Endothelial cell of umbilical vein (primary cell): Measurements from ENCODE around the gene SP140L. TPM values are rescaled to one million over a fixed set of nuclear protein-coding genes. Genes with fewer than 3 reads are reported as not detected.

ENCODE experiments used
- BruUV-seq: library from RNA; stranded (reverse); fragments of 400-500 nt; replicated peaks from 2 replicates; lab custom pipeline; 2021; lab: Mats Ljungman, UMichigan
- CTCF ChIA-PET: fragments of 300-600, 350-600 bp; sonication (Branson Sonifier 250); formaldehyde crosslinking; loops from one replicate; lab custom pipeline; 2021; ENCODE audit warnings: antibody characterized with exemption, inconsistent platforms; lab: Charles Lee
- POLR2A ChIA-PET: fragments of 300-600, 350-600 bp; sonication (Branson Sonifier 250); formaldehyde crosslinking; loops from one replicate; lab custom pipeline; 2021; ENCODE audit warnings: antibody characterized with exemption, inconsistent platforms; lab: Charles Lee
- DNase-seq: peaks from one replicate; pipeline ENCODE4 v3.0.0-alpha.2; 2011; ENCODE audit warnings: low read depth, low spot score
- FAIRE-seq: peaks from 2 replicates; lab custom pipeline; 2011; peaks lifted over from hg19 to GRCh38; lab: Jason Lieb, UNC
- H2AFZ ChIP-seq: 2 replicates; pipeline ENCODE4 v1.6.0; 2012; ENCODE audit warnings: low read depth, low read length, control low read depth, inconsistent platforms
- H3K27ac ChIP-seq: 2 replicates; pipeline ENCODE4 v1.5.1; 2011; ENCODE audit warnings: low read depth, mild to moderate bottlenecking, control low read depth, low read length, moderate library complexity; ENCODE audit not compliant: insufficient read depth
- H3K27me3 ChIP-seq, 2 experiments: 2 replicates each; pipeline versions ENCODE4 v1.6.0 to v1.6.1; 2011; ENCODE audit warnings: low read length in 2 of 2, mixed read lengths in 1 of 2; ENCODE audit not compliant: control insufficient read depth in 2 of 2, insufficient read depth in 2 of 2
- H3K36me3 ChIP-seq, 2 experiments: 2 replicates in 1 of 2; 3 replicates in 1 of 2; pipeline ENCODE4 v1.5.1; 2011; ENCODE audit warnings: low read length in 2 of 2, mild to moderate bottlenecking in 1 of 2, moderate library complexity in 1 of 2; ENCODE audit not compliant: control insufficient read depth in 2 of 2, insufficient read depth in 2 of 2; ENCODE audit errors: extremely low read depth in 1 of 2
- H3K4me1 ChIP-seq: 3 replicates; pipeline ENCODE4 v1.5.1; 2011; ENCODE audit warnings: mild to moderate bottlenecking, low read length; ENCODE audit not compliant: control insufficient read depth, insufficient read depth; ENCODE audit errors: extremely low read depth
- H3K4me2 ChIP-seq: 2 replicates; pipeline ENCODE4 v1.6.1; 2011; ENCODE audit warnings: low read length, control low read depth, mixed read lengths; ENCODE audit not compliant: insufficient read depth
- H3K4me3 ChIP-seq, 3 experiments: fragments of 200-600 bp in 1 of 3; sonication (generic), shearing (Covaris generic) in 1 of 3; replicated peaks in 1 of 3; 2 replicates each; pipeline ENCODE4 v1.5.1; 2011 to 2016; ENCODE audit warnings: control low read depth in 3 of 3, low read length in 3 of 3, mild to moderate bottlenecking in 2 of 3, inconsistent platforms in 1 of 3, low read depth in 1 of 3, moderate library complexity in 1 of 3; ENCODE audit not compliant: insufficient read depth in 1 of 3
- H3K79me2 ChIP-seq: 2 replicates; pipeline ENCODE4 v1.6.0; 2012; ENCODE audit warnings: low read length, inconsistent platforms; ENCODE audit not compliant: control insufficient read depth, insufficient read depth
- H3K9ac ChIP-seq: replicated peaks from 2 replicates; pipeline ENCODE3; 2011; ENCODE audit warnings: low read length, control low read depth; ENCODE audit not compliant: insufficient read depth; ENCODE audit errors: extremely low read depth
- H3K9me1 ChIP-seq: replicated peaks from 3 replicates; pipeline ENCODE4 v1.6.0; 2011; ENCODE audit warnings: mild to moderate bottlenecking, low read length; ENCODE audit not compliant: control insufficient read depth, insufficient read depth; ENCODE audit errors: extremely low read depth
- H3K9me3 ChIP-seq: replicated peaks from 2 replicates; pipeline ENCODE4 v1.5.1; 2012; ENCODE audit warnings: low read length, inconsistent platforms; ENCODE audit not compliant: control insufficient read depth, insufficient read depth
- H4K20me1 ChIP-seq: replicated peaks from 2 replicates; pipeline ENCODE3; 2011; ENCODE audit warnings: mild to moderate bottlenecking, low read length; ENCODE audit not compliant: control insufficient read depth, insufficient read depth; ENCODE audit errors: extremely low read depth
- EZH2 ChIP-seq: IDR thresholded peaks from 2 replicates; pipeline ENCODE4 v1.6.1; 2012; ENCODE audit warnings: borderline replicate concordance, low read depth, mild to moderate bottlenecking, moderate library complexity, low read length, inconsistent platforms; ENCODE audit not compliant: severe bottlenecking
- FOS ChIP-seq: IDR thresholded peaks from 2 replicates; pipeline ENCODE4 v1.6.1; 2011; ENCODE audit warnings: mild to moderate bottlenecking, low read length, moderate library complexity, borderline replicate concordance; ENCODE audit not compliant: insufficient read depth
- GATA2 ChIP-seq: IDR thresholded peaks from 2 replicates; pipeline ENCODE4 v1.7.0; 2011; ENCODE audit warnings: low read depth, mild to moderate bottlenecking, moderate library complexity, mixed read lengths, low read length; ENCODE audit not compliant: insufficient read length, insufficient read depth
- MAX ChIP-seq: IDR thresholded peaks from 2 replicates; pipeline ENCODE4 v1.6.1; 2011; ENCODE audit not compliant: insufficient read depth, insufficient read length
- MYC ChIP-seq: IDR thresholded peaks from one replicate; pipeline ENCODE4 v1.6.1; 2011; ENCODE audit warnings: mild to moderate bottlenecking, low read depth, low read length
- POLR2AphosphoS5 ChIP-seq: IDR thresholded peaks from 2 replicates; pipeline ENCODE4 v1.6.1; 2012; ENCODE audit warnings: low read depth, mild to moderate bottlenecking, control low read depth, low read length, moderate library complexity; ENCODE audit not compliant: insufficient read depth
- dilution Hi-C: fragments of 300-500 bp; cut with MboI; formaldehyde crosslinking; loops from one replicate; pipeline ENCODE4 v1.15.0; 2019; ENCODE audit warnings: low sequenced_read_pairs; ENCODE audit not compliant: extremely low pct_ligation_motif_present
- intact Hi-C: fragments of 100-400 bp; cut with micrococcal nuclease; formaldehyde crosslinking; loops from one replicate; pipeline ENCODE4 v1.10.0; 2022
- polyA plus RNA-seq, 4 experiments: library from polyadenylated mRNA; depleted of rRNA in 3 of 4; stranded (reverse) in 3 of 4; unstranded in 1 of 4; fragments of >200 nt; gene quantifications; 2 replicates each; pipeline versions ENCODE4 v1.2.1 to v1.2.3, GENCODE V29; 2011 to 2012; ENCODE audit warnings: missing spikeins in 1 of 4
- total RNA-seq: library from RNA; stranded (reverse); gene quantifications from 2 replicates; pipeline ENCODE4 v1.2.3, GENCODE V29; 2021
- TF ChIP-seq, protein P1 (sequence below), 2 donors: IDR thresholded peaks; 1 replicate in 1 of 2; 2 replicates in 1 of 2; pipeline ENCODE4 v1.5.1; 2011; ENCODE audit warnings: low read length in 2 of 2, mild to moderate bottlenecking in 2 of 2, moderate library complexity in 2 of 2, control low read depth in 1 of 2, inconsistent platforms in 1 of 2, low read depth in 1 of 2; ENCODE audit not compliant: insufficient read depth in 1 of 2; ENCODE audit errors: extremely low read depth in 1 of 2

Gene SP140L
- total and polyA plus RNA-seq, 2 donors (not counting 3 experiments of a cell fraction or from before 2014, with no cell fraction given): 16.0 to 27.3 TPM

DNA sequence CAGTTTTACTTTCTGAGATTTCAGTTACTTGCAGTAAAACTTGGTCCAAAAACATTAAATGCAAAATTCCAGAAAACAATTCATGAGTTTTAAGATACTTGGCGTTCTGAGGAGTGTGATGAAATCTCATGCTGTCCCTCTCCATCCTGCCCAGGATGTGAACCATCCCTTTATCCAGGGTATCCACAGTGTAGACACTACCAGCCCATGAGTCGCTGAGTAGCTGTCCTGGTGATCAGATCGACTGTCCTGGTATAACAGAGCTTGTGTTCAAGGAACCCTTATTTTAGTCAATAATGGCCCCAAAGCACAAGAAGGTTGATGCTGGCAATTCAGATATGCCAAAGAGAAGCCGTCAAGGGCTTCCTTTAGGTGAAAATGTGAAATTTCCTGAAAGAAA is 92.2 kb downstream of the SP140L start:
- Histone ChIP-seq H3K4me1 (peaks cover 40% of the 10 kb centered on the region), H3K9me3 (no peaks in the 10 kb centered on the region), H3K27me3 (no peaks in the 10 kb centered on the region), H3K27ac (no peak overlapping the region), H3K4me3 (peak overlapping the region in 1 of 3 experiments; percentile 95), H3K9ac (no peak overlapping the region), H3K36me3 (peaks cover 0 to 4% of the 10 kb centered on the region in 2 experiments), H3K79me2 (peaks cover 79% of the 10 kb centered on the region), H3K4me2 (peak overlapping the region; percentile 93), H3K9me1 (no peaks in the 10 kb centered on the region), H2AFZ (no peak overlapping the region), H4K20me1 (peaks cover 8% of the 10 kb centered on the region)
- FAIRE-seq: no peak
- dilution Hi-C loops (no loop called here), intact Hi-C loops (no loop called here)
- POLR2A ChIA-PET: no interaction called here
- BruUV-seq: no TSS peak
- peak; percentile 52 for DNase-seq
- no peak for TF ChIP-seq EZH2
- TF ChIP-seq, protein P1, sequence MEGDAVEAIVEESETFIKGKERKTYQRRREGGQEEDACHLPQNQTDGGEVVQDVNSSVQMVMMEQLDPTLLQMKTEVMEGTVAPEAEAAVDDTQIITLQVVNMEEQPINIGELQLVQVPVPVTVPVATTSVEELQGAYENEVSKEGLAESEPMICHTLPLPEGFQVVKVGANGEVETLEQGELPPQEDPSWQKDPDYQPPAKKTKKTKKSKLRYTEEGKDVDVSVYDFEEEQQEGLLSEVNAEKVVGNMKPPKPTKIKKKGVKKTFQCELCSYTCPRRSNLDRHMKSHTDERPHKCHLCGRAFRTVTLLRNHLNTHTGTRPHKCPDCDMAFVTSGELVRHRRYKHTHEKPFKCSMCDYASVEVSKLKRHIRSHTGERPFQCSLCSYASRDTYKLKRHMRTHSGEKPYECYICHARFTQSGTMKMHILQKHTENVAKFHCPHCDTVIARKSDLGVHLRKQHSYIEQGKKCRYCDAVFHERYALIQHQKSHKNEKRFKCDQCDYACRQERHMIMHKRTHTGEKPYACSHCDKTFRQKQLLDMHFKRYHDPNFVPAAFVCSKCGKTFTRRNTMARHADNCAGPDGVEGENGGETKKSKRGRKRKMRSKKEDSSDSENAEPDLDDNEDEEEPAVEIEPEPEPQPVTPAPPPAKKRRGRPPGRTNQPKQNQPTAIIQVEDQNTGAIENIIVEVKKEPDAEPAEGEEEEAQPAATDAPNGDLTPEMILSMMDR (IDR thresholded peaks at IDR 0.05; ENCODE audit: extremely low read depth in 1 of 2, insufficient read depth in 1 of 2, low read depth in 1 of 2, low read length in 2 of 2): no peak
- no peak for TF ChIP-seq MYC
- no peak for TF ChIP-seq GATA2
- TF ChIP-seq FOS: no peak
- TF ChIP-seq POLR2AphosphoS5: no peak
- no peak for TF ChIP-seq MAX
- CTCF ChIA-PET: interaction anchor here (0.5 to 1.5 kb wide), 4 partner anchors 11 to 502 kb away, joined by 3 to 10 read pairs (median 4); partner anchors contain the start of gene SP110
